ENCODE results near the gene PADI4. TPM values are rescaled to one million over a fixed set of nuclear protein-coding genes. Genes with fewer than 3 reads are reported as not detected.

Gene PADI4
- total RNA-seq, 2 donors from 2014 or later: 0.33 to 0.86 TPM

- H3K9me3 Mint-ChIP-seq: no peaks in the 10 kb centered on the region
- ATAC-seq (no peak), DNase-seq (ENCODE audit: low spot score) (no peak)
- no peaks in the 10 kb centered on the region for H3K36me3 Mint-ChIP-seq
- H3K4me3 Mint-ChIP-seq: no peak overlapping the region
- peak overlapping the region in 1 of 2 donors; percentile 74 for H3K27ac Mint-ChIP-seq
- H3K4me1 Mint-ChIP-seq (ENCODE audit: low read depth in 2 of 2): peaks cover 5 to 16% of the 10 kb centered on the region in 2 donors
- H3K27me3 Mint-ChIP-seq: peaks cover 9 to 25% of the 10 kb centered on the region in 2 donors
Measured at GRCh38 chr1:17352419-17352909, 44.5 kb downstream of the PADI4 start.

- Mint-ChIP-seq H3K9me3 (no peaks in the 10 kb centered on the region), H3K36me3 (no peaks in the 10 kb centered on the region), H3K27me3 (peaks cover 9 to 14% of the 10 kb centered on the region in 2 donors), H3K4me1 (ENCODE audit: low read depth in 2 of 2) (peaks cover 0 to 10% of the 10 kb centered on the region in 2 donors), H3K4me3 (no peak overlapping the region), H3K27ac (no peak overlapping the region)
- ATAC-seq: peak; percentile 21 to 22
- DNase-seq (ENCODE audit: low spot score): no peak
Measured at GRCh38 chr1:17355898-17356297, 47.9 kb downstream of the PADI4 start.

- H3K4me1 Mint-ChIP-seq (ENCODE audit: low read depth in 2 of 2): peaks cover 0 to 10% of the 10 kb centered on the region in 2 donors
- peaks cover 8 to 13% of the 10 kb centered on the region in 2 donors for H3K27me3 Mint-ChIP-seq
- no peak overlapping the region for H3K27ac Mint-ChIP-seq
- no peaks in the 10 kb centered on the region for H3K9me3 Mint-ChIP-seq
- no peak overlapping the region for H3K4me3 Mint-ChIP-seq
- H3K36me3 Mint-ChIP-seq: no peaks in the 10 kb centered on the region
- DNase-seq (ENCODE audit: low spot score) (no peak), ATAC-seq (peak in 1 of 2 donors; percentile 11)
Measured at GRCh38 chr1:17356387-17357026, 48.5 kb downstream of the PADI4 start.

- Mint-ChIP-seq H3K4me3 (no peak overlapping the region), H3K27ac (no peak overlapping the region), H3K36me3 (no peaks in the 10 kb centered on the region), H3K27me3 (peaks cover 2 to 8% of the 10 kb centered on the region in 2 donors), H3K4me1 (ENCODE audit: low read depth in 2 of 2) (peaks cover 0 to 4% of the 10 kb centered on the region in 2 donors), H3K9me3 (no peaks in the 10 kb centered on the region)
- ATAC-seq (no peak), DNase-seq (ENCODE audit: low spot score) (no peak)
Measured at GRCh38 chr1:17358557-17358956, 50.6 kb downstream of the PADI4 start.

GRCh38 chr1:17359031-17359430 lies 51.0 kb downstream of the PADI4 start:
- Mint-ChIP-seq H3K9me3 (no peaks in the 10 kb centered on the region), H3K4me3 (no peak overlapping the region), H3K4me1 (ENCODE audit: low read depth in 2 of 2) (peaks cover 0 to 4% of the 10 kb centered on the region in 2 donors), H3K27me3 (peaks cover 6 to 8% of the 10 kb centered on the region in 2 donors), H3K36me3 (no peaks in the 10 kb centered on the region), H3K27ac (no peak overlapping the region)
- ATAC-seq: no peak
- no peak for DNase-seq (ENCODE audit: low spot score)

- ATAC-seq: no peak
- H3K4me3 Mint-ChIP-seq: no peak overlapping the region
- no peak for DNase-seq (ENCODE audit: low spot score)
- no peaks in the 10 kb centered on the region for H3K36me3 Mint-ChIP-seq
- H3K4me1 Mint-ChIP-seq (ENCODE audit: low read depth in 2 of 2): peaks cover 0 to 4% of the 10 kb centered on the region in 2 donors
- H3K27ac Mint-ChIP-seq: no peak overlapping the region
- H3K27me3 Mint-ChIP-seq: peaks cover 8% of the 10 kb centered on the region in 2 donors
- H3K9me3 Mint-ChIP-seq: no peaks in the 10 kb centered on the region
Measured at GRCh38 chr1:17359808-17360207, 51.8 kb downstream of the PADI4 start.

GRCh38 chr1:17360272-17360956 lies 52.4 kb downstream of the PADI4 start:
- Mint-ChIP-seq H3K4me3 (no peak overlapping the region), H3K27me3 (peaks cover 8% of the 10 kb centered on the region in 2 donors)
- ATAC-seq: no peak

GRCh38 chr1:17361687-17362086 lies 53.7 kb downstream of the PADI4 start:
- Mint-ChIP-seq H3K4me1 (ENCODE audit: low read depth in 2 of 2) (peaks cover 0 to under 1% of the 10 kb centered on the region in 2 donors), H3K27ac (no peak overlapping the region), H3K36me3 (no peaks in the 10 kb centered on the region), H3K9me3 (no peaks in the 10 kb centered on the region), H3K4me3 (no peak overlapping the region), H3K27me3 (peaks cover 8% of the 10 kb centered on the region in 2 donors)
- ATAC-seq: no peak
- no peak for DNase-seq (ENCODE audit: low spot score)

More at GRCh38 chr1:17360272-17360956, 52.4 kb downstream of the PADI4 start:
- peaks cover 0 to 4% of the 10 kb centered on the region in 2 donors for H3K4me1 Mint-ChIP-seq (ENCODE audit: low read depth in 2 of 2)
- H3K27ac Mint-ChIP-seq: no peak overlapping the region
- no peaks in the 10 kb centered on the region for H3K9me3 Mint-ChIP-seq
- no peak for DNase-seq (ENCODE audit: low spot score)
- H3K36me3 Mint-ChIP-seq: no peaks in the 10 kb centered on the region

- Mint-ChIP-seq H3K4me1 (ENCODE audit: low read depth in 2 of 2) (no peaks in the 10 kb centered on the region), H3K27ac (no peak overlapping the region), H3K9me3 (no peaks in the 10 kb centered on the region), H3K27me3 (peaks cover 8 to 12% of the 10 kb centered on the region in 2 donors), H3K36me3 (no peaks in the 10 kb centered on the region), H3K4me3 (no peak overlapping the region)
- ATAC-seq (no peak), DNase-seq (ENCODE audit: low spot score) (no peak)
Measured at GRCh38 chr1:17363351-17363750, 55.4 kb downstream of the PADI4 start.

GRCh38 chr1:17363771-17364170 lies 55.8 kb downstream of the PADI4 start:
- ATAC-seq: no peak
- Mint-ChIP-seq H3K9me3 (no peaks in the 10 kb centered on the region), H3K27me3 (peaks cover 8 to 14% of the 10 kb centered on the region in 2 donors)

GRCh38 chr1:17365293-17365692 lies 57.3 kb downstream of the PADI4 start:
- peaks cover 8 to 15% of the 10 kb centered on the region in 2 donors for H3K27me3 Mint-ChIP-seq
- H3K9me3 Mint-ChIP-seq: no peaks in the 10 kb centered on the region
- H3K4me1 Mint-ChIP-seq (ENCODE audit: low read depth in 2 of 2): no peaks in the 10 kb centered on the region
- no peaks in the 10 kb centered on the region for H3K36me3 Mint-ChIP-seq
- no peak for ATAC-seq
- no peak overlapping the region for H3K4me3 Mint-ChIP-seq
- DNase-seq (ENCODE audit: low spot score): no peak
- H3K27ac Mint-ChIP-seq: no peak overlapping the region

More at GRCh38 chr1:17363771-17364170, 55.8 kb downstream of the PADI4 start:
- H3K27ac Mint-ChIP-seq: no peak overlapping the region
- H3K36me3 Mint-ChIP-seq: no peaks in the 10 kb centered on the region
- no peak overlapping the region for H3K4me3 Mint-ChIP-seq
- no peaks in the 10 kb centered on the region for H3K4me1 Mint-ChIP-seq (ENCODE audit: low read depth in 2 of 2)
- no peak for DNase-seq (ENCODE audit: low spot score)

GRCh38 chr1:17369466-17369865 lies 61.5 kb downstream of the PADI4 start:
- Mint-ChIP-seq H3K27me3 (peaks cover 0 to 8% of the 10 kb centered on the region in 2 donors), H3K4me1 (ENCODE audit: low read depth in 2 of 2) (no peaks in the 10 kb centered on the region), H3K9me3 (no peaks in the 10 kb centered on the region), H3K27ac (no peak overlapping the region), H3K36me3 (no peaks in the 10 kb centered on the region), H3K4me3 (no peak overlapping the region)
- ATAC-seq (no peak), DNase-seq (ENCODE audit: low spot score) (no peak)

GRCh38 chr1:17370618-17371017 lies 62.6 kb downstream of the PADI4 start:
- H3K4me1 Mint-ChIP-seq (ENCODE audit: low read depth in 2 of 2): no peaks in the 10 kb centered on the region
- no peak overlapping the region for H3K27ac Mint-ChIP-seq
- no peaks in the 10 kb centered on the region for H3K9me3 Mint-ChIP-seq
- H3K4me3 Mint-ChIP-seq: no peak overlapping the region
- ATAC-seq (no peak), DNase-seq (ENCODE audit: low spot score) (no peak)
- no peaks in the 10 kb centered on the region for H3K36me3 Mint-ChIP-seq
- H3K27me3 Mint-ChIP-seq: peaks cover 3 to 7% of the 10 kb centered on the region in 2 donors

- DNase-seq (ENCODE audit: low spot score): no peak
- Mint-ChIP-seq H3K4me1 (ENCODE audit: low read depth in 2 of 2) (no peaks in the 10 kb centered on the region), H3K4me3 (no peak within 1 kb of the TSS), H3K9me3 (no peaks in the 10 kb centered on the region), H3K27me3 (peaks cover 7 to 10% of the 10 kb centered on the region in 2 donors), H3K27ac (no peak within 1 kb of the TSS), H3K36me3 (no peaks in the 10 kb centered on the region)
- peak; percentile 3 to 24 for ATAC-seq
Measured at GRCh38 chr1:17371896-17372295, 63.9 kb downstream of the PADI4 start, which contains the start of gene PADI6. Gene PADI6, plus strand, starts transcription at chr1:17372196. Its CDS starts 50 bp downstream, at chr1:17372246.
